ENCODE measurements around the gene TPO. TPM values are rescaled to one million over a fixed set of nuclear protein-coding genes. Genes with fewer than 3 reads are reported as not detected.

The TPO gene
- total and polyA plus RNA-seq, 4 donors, result not detected

DNA sequence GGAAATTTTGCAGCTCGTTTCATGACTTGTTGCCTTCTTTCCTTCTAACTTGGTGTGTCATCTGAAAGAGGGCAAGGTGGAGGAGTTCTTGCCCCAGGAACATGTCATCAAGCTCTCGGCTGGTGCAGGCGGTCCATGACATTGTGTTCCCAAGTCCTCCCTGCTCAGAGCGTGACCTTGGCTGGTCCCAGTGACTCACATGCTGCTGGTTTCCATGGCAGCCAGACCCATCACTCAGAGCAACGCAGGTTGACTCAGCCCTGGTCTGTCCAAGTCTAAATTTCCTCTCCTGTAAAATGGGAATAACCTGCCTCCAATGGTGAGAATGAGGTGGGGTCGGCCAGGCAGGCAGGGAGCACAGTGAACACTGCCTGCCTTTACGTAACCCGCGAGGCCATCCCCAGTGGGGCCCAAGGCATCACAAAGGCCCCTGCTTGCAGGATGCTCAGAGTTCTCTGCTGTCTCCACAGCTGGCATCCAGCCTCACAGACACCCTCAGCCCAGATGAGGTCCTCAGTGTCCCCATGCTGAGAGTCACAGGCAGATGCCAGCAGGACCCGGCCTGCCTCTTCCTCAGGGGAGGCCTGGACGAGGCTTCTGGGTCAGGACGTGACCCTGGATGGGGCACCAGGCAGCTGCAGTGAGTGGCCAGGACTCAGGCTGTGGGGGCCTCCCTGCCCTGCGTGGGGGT, 143.7 kb downstream of the TPO start:
- WGBS, result 86% methylated on average over 13 of the region's 13 CpGs
- DNase-seq (ENCODE audit: low spot score), result no peak

DNA sequence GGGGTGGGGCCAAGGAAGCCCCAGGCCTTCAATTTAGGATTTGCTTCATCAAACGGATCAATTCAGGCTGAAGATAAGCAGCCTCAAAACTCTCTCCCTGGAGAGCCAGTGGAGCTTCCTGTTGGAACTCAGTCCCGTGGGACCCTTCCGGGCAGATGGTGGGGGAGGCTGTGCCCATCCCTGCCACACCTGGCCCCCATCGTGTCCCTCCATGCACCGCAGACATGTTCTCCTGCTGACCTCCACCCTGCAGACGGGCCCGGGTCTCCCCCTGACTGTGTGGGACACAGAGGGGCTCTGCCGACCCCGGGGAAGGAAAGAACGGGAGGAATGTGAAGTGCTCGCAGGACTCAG, 144.2 kb downstream of the TPO start:
- Histone ChIP-seq H3K9ac (ENCODE audit: low read depth in 1 of 2, low read length in 2 of 2) (no peak overlapping the region), H3K27ac (ENCODE audit: low read depth in 1 of 2, low read length in 2 of 2) (no peak overlapping the region), H3K27me3 (ENCODE audit: control insufficient read depth in 4 of 4, insufficient read depth in 4 of 4, low read length in 3 of 4) (no peaks in the 10 kb centered on the region), H3K36me3 (ENCODE audit: control insufficient read depth in 4 of 4, insufficient read depth in 3 of 4, low read depth in 1 of 4, low read length in 3 of 4) (no peaks in the 10 kb centered on the region), H3K4me3 (ENCODE audit: low read depth in 1 of 3, low read length in 3 of 3) (no peak overlapping the region), H3K9me3 (ENCODE audit: control insufficient read depth in 4 of 4, low read length in 3 of 4) (no peaks in the 10 kb centered on the region), H3K4me1 (ENCODE audit: control insufficient read depth in 4 of 4, insufficient read depth in 4 of 4, low read length in 3 of 4) (no peaks in the 10 kb centered on the region)
- no peak for DNase-seq (ENCODE audit: low spot score)
- TF ChIP-seq, protein P1, sequence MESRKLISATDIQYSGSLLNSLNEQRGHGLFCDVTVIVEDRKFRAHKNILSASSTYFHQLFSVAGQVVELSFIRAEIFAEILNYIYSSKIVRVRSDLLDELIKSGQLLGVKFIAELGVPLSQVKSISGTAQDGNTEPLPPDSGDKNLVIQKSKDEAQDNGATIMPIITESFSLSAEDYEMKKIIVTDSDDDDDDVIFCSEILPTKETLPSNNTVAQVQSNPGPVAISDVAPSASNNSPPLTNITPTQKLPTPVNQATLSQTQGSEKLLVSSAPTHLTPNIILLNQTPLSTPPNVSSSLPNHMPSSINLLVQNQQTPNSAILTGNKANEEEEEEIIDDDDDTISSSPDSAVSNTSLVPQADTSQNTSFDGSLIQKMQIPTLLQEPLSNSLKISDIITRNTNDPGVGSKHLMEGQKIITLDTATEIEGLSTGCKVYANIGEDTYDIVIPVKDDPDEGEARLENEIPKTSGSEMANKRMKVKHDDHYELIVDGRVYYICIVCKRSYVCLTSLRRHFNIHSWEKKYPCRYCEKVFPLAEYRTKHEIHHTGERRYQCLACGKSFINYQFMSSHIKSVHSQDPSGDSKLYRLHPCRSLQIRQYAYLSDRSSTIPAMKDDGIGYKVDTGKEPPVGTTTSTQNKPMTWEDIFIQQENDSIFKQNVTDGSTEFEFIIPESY (IDR thresholded peaks at IDR 0.05), result no peak
- TF ChIP-seq RXRA (IDR thresholded peaks at IDR 0.05) (no peak), FOXA2 (IDR thresholded peaks at IDR 0.05) (no peak), SP1 (IDR thresholded peaks at IDR 0.05) (no peak), RAD21 (IDR thresholded peaks at IDR 0.05) (no peak), JUND (IDR thresholded peaks at IDR 0.05) (no peak)
- TF ChIP-seq, protein P2, sequence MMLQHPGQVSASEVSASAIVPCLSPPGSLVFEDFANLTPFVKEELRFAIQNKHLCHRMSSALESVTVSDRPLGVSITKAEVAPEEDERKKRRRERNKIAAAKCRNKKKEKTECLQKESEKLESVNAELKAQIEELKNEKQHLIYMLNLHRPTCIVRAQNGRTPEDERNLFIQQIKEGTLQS (IDR thresholded peaks at IDR 0.05), result no peak
- TF ChIP-seq, protein P3, sequence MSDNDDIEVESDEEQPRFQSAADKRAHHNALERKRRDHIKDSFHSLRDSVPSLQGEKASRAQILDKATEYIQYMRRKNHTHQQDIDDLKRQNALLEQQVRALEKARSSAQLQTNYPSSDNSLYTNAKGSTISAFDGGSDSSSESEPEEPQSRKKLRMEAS (IDR thresholded peaks at IDR 0.05), result no peak
- 85% methylated on average over 11 of the region's 11 CpGs for WGBS

More for the DNA sequence above, 143.7 kb downstream of the TPO start:
- no peak overlapping the region for H3K27ac ChIP-seq (ENCODE audit: low read depth in 1 of 2, low read length in 2 of 2)
- H3K36me3 ChIP-seq (ENCODE audit: control insufficient read depth in 4 of 4, insufficient read depth in 3 of 4, low read depth in 1 of 4, low read length in 3 of 4), result no peaks in the 10 kb centered on the region
- TF ChIP-seq, protein P1 (IDR thresholded peaks at IDR 0.05), result no peak
- TF ChIP-seq RAD21 (IDR thresholded peaks at IDR 0.05) (no peak), YY1 (IDR thresholded peaks at IDR 0.05) (no peak), GABPA (IDR thresholded peaks at IDR 0.05 in 1 of 2, conservative IDR thresholded peaks at IDR 0.05 in 1 of 2) (no peak), SP1 (IDR thresholded peaks at IDR 0.05) (no peak), EGR1 (IDR thresholded peaks at IDR 0.05; ENCODE audit: low read depth in 2 of 2) (no peak), JUND (IDR thresholded peaks at IDR 0.05) (no peak), RXRA (IDR thresholded peaks at IDR 0.05) (no peak), HNF4A (conservative IDR thresholded peaks at IDR 0.05) (no peak), HNF4G (IDR thresholded peaks at IDR 0.05) (no peak), NR2F2 (IDR thresholded peaks at IDR 0.05) (no peak), TAF1 (conservative IDR thresholded peaks at IDR 0.05) (no peak), FOXA2 (IDR thresholded peaks at IDR 0.05) (no peak)
- TF ChIP-seq, protein P4, sequence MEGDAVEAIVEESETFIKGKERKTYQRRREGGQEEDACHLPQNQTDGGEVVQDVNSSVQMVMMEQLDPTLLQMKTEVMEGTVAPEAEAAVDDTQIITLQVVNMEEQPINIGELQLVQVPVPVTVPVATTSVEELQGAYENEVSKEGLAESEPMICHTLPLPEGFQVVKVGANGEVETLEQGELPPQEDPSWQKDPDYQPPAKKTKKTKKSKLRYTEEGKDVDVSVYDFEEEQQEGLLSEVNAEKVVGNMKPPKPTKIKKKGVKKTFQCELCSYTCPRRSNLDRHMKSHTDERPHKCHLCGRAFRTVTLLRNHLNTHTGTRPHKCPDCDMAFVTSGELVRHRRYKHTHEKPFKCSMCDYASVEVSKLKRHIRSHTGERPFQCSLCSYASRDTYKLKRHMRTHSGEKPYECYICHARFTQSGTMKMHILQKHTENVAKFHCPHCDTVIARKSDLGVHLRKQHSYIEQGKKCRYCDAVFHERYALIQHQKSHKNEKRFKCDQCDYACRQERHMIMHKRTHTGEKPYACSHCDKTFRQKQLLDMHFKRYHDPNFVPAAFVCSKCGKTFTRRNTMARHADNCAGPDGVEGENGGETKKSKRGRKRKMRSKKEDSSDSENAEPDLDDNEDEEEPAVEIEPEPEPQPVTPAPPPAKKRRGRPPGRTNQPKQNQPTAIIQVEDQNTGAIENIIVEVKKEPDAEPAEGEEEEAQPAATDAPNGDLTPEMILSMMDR (IDR thresholded peaks at IDR 0.05; ENCODE audit: low read depth, low read length, missing input control), result no peak
- TF ChIP-seq, protein P5, sequence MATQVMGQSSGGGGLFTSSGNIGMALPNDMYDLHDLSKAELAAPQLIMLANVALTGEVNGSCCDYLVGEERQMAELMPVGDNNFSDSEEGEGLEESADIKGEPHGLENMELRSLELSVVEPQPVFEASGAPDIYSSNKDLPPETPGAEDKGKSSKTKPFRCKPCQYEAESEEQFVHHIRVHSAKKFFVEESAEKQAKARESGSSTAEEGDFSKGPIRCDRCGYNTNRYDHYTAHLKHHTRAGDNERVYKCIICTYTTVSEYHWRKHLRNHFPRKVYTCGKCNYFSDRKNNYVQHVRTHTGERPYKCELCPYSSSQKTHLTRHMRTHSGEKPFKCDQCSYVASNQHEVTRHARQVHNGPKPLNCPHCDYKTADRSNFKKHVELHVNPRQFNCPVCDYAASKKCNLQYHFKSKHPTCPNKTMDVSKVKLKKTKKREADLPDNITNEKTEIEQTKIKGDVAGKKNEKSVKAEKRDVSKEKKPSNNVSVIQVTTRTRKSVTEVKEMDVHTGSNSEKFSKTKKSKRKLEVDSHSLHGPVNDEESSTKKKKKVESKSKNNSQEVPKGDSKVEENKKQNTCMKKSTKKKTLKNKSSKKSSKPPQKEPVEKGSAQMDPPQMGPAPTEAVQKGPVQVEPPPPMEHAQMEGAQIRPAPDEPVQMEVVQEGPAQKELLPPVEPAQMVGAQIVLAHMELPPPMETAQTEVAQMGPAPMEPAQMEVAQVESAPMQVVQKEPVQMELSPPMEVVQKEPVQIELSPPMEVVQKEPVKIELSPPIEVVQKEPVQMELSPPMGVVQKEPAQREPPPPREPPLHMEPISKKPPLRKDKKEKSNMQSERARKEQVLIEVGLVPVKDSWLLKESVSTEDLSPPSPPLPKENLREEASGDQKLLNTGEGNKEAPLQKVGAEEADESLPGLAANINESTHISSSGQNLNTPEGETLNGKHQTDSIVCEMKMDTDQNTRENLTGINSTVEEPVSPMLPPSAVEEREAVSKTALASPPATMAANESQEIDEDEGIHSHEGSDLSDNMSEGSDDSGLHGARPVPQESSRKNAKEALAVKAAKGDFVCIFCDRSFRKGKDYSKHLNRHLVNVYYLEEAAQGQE (IDR thresholded peaks at IDR 0.05), result no peak
- no peaks in the 10 kb centered on the region for H3K27me3 ChIP-seq (ENCODE audit: control insufficient read depth in 4 of 4, insufficient read depth in 4 of 4, low read length in 3 of 4)
- no peaks in the 10 kb centered on the region for H3K9me3 ChIP-seq (ENCODE audit: control insufficient read depth in 4 of 4, low read length in 3 of 4)
- H3K4me3 ChIP-seq (ENCODE audit: low read depth in 1 of 3, low read length in 3 of 3), result no peak overlapping the region
- no peak overlapping the region for H3K9ac ChIP-seq (ENCODE audit: low read depth in 1 of 2, low read length in 2 of 2)
- H3K4me1 ChIP-seq (ENCODE audit: control insufficient read depth in 4 of 4, insufficient read depth in 4 of 4, low read length in 3 of 4), result no peaks in the 10 kb centered on the region

Data from liver (tissue), 9 donors.